AG04450 (cell line): ENCODE data around the gene MKLN1. TPM values are rescaled to one million over a fixed set of nuclear protein-coding genes. Genes with fewer than 3 reads are reported as not detected.

Experiments used
- CTCF ChIA-PET: fragments of 300-600, 350-600 bp; formaldehyde crosslinking; extraction: SDS; loops from one replicate; lab custom pipeline; 2022; ENCODE audit warnings: antibody characterized with exemption, inconsistent platforms; lab: Charles Lee
- POLR2A ChIA-PET: fragments of 350-600 bp; formaldehyde crosslinking; extraction: SDS; loops from one replicate; lab custom pipeline; 2021; ENCODE audit warnings: antibody characterized with exemption, inconsistent platforms; lab: Yijun Ruan, JAX
- DNase-seq: peaks from one replicate; pipeline ENCODE4 v3.0.0-alpha.2; 2011; ENCODE audit warnings: low read depth, low spot score
- H3K27ac ChIP-seq: one replicate; pipeline ENCODE4 v1.5.1; 2012; ENCODE audit warnings: low read depth, low read length, control low read depth
- H3K27me3 ChIP-seq: one replicate; pipeline ENCODE4 v1.6.0; 2012; ENCODE audit warnings: low read length; ENCODE audit not compliant: control insufficient read depth, insufficient read depth
- H3K4me3 ChIP-seq: 2 replicates; pipeline ENCODE4 v1.5.1; 2011; ENCODE audit warnings: mild to moderate bottlenecking, low read depth, low read length, control low read depth
- H3K9me3 ChIP-seq: 2 replicates; pipeline ENCODE4 v1.5.1; 2012; ENCODE audit warnings: low read length; ENCODE audit not compliant: control insufficient read depth, insufficient read depth
- polyA plus RNA-seq: library from polyadenylated mRNA; depleted of rRNA; stranded (reverse); fragments of >200 nt; gene quantifications from 2 replicates; pipeline ENCODE4 v1.2.3, GENCODE V29; 2011
- TF ChIP-seq, protein P1 (sequence below): IDR thresholded peaks from 2 replicates; pipeline ENCODE4 v1.5.1; 2011; ENCODE audit warnings: low read depth, low read length, control low read depth, inconsistent platforms

Gene MKLN1
- polyA plus RNA-seq, 1 experiment, result 56.8 TPM

- no peak overlapping the region for H3K27ac ChIP-seq
- ChIA-PET CTCF (interaction anchor here (0.5 to 0.7 kb wide), 5 partner anchors 114 to 615 kb away, joined by 3 to 5 read pairs (median 3); no protein-coding TSS in a partner anchor), POLR2A (no interaction called here)
- no peaks in the 10 kb centered on the region for H3K9me3 ChIP-seq
- DNase-seq, result no peak
- no peaks in the 10 kb centered on the region for H3K27me3 ChIP-seq
- no peak overlapping the region for H3K4me3 ChIP-seq
- TF ChIP-seq, protein P1, sequence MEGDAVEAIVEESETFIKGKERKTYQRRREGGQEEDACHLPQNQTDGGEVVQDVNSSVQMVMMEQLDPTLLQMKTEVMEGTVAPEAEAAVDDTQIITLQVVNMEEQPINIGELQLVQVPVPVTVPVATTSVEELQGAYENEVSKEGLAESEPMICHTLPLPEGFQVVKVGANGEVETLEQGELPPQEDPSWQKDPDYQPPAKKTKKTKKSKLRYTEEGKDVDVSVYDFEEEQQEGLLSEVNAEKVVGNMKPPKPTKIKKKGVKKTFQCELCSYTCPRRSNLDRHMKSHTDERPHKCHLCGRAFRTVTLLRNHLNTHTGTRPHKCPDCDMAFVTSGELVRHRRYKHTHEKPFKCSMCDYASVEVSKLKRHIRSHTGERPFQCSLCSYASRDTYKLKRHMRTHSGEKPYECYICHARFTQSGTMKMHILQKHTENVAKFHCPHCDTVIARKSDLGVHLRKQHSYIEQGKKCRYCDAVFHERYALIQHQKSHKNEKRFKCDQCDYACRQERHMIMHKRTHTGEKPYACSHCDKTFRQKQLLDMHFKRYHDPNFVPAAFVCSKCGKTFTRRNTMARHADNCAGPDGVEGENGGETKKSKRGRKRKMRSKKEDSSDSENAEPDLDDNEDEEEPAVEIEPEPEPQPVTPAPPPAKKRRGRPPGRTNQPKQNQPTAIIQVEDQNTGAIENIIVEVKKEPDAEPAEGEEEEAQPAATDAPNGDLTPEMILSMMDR, result no peak
Measured at GRCh38 chr7:131372554-131372953, 44.9 kb downstream of the MKLN1 start.

DNA sequence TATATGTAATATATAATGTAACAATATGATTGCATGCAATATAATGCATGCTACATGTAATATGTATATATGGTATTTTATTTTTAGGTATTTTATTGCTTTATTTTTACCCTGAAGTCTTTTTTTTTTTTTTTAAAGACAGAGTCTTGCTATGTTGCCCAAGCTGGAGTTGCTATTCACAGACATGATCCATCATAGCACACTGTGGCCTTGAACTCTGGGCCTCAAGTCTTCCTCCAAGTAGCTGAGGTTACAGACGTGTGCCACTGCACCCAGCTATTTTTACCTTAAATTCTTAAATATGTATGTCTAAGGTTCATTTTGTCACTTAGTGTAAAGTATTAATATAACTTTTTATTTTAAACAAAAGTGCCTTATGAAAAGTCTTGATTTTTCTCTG, 47.1 kb downstream of the MKLN1 start:
- no peak for DNase-seq
- POLR2A ChIA-PET, result no interaction called here
- Histone ChIP-seq H3K27me3 (no peaks in the 10 kb centered on the region), H3K4me3 (no peak overlapping the region), H3K27ac (no peak overlapping the region), H3K9me3 (no peaks in the 10 kb centered on the region)
- TF ChIP-seq, protein P1, result no peak
- CTCF ChIA-PET, result no interaction called here

- ChIA-PET POLR2A (no interaction called here), CTCF (interaction anchor here (1.4 kb wide), 1 partner anchor 20 kb away, joined by 3 read pairs; no protein-coding TSS in a partner anchor)
- H3K4me3 ChIP-seq, result no peak overlapping the region
- H3K27me3 ChIP-seq, result no peaks in the 10 kb centered on the region
- H3K9me3 ChIP-seq, result no peaks in the 10 kb centered on the region
- no peak overlapping the region for H3K27ac ChIP-seq
- TF ChIP-seq, protein P1, result no peak
- DNase-seq, result no peak
Measured at GRCh38 chr7:131381069-131381838, 53.6 kb downstream of the MKLN1 start.

GRCh38 chr7:131383417-131384285, 56.0 kb downstream of the MKLN1 start:
- H3K4me3 ChIP-seq, result no peak overlapping the region
- TF ChIP-seq, protein P1, result no peak
- CTCF ChIA-PET, result no interaction called here
- no peaks in the 10 kb centered on the region for H3K27me3 ChIP-seq
- H3K27ac ChIP-seq, result no peak overlapping the region
- no peak for DNase-seq
- no peaks in the 10 kb centered on the region for H3K9me3 ChIP-seq
- POLR2A ChIA-PET, result no interaction called here

DNA sequence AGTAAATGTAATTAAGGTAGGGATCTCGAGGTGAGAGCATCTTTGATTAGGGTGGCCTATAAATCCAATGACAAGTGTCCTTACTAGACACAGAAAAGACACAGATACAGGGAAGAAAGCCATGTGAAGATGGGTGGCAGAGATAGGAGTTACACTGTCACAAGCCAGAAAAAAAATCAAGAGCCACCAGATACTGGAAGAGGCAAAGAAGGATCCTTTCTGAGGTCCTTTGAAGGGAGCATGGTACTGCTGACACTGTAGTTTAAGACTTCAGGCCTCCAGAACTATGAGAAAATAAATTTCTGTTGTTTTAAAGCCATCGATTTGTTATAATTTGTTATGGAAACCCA, 56.6 kb downstream of the MKLN1 start:
- no peaks in the 10 kb centered on the region for H3K27me3 ChIP-seq
- no peak overlapping the region for H3K27ac ChIP-seq
- H3K9me3 ChIP-seq, result no peaks in the 10 kb centered on the region
- ChIA-PET CTCF (no interaction called here), POLR2A (no interaction called here)
- TF ChIP-seq, protein P1, result no peak
- no peak overlapping the region for H3K4me3 ChIP-seq
- no peak for DNase-seq
